ENCODE data around the gene IKZF3. TPM values are rescaled to one million over a fixed set of nuclear protein-coding genes. Genes with fewer than 3 reads are reported as not detected.

IKZF3 gene
- total RNA-seq, 2 experiments from 2014 or later = 39.7 to 39.9 TPM

- H3K4me1 Mint-ChIP-seq (ENCODE audit: low read depth) = peaks cover 29% of the 10 kb centered on the region
- H3K27me3 Mint-ChIP-seq = no peaks in the 10 kb centered on the region
- H3K4me3 Mint-ChIP-seq = no peak overlapping the region
- TF ChIP-seq CTCF (IDR thresholded peaks at IDR 0.05) = no peak
- DNase-seq (no peak), ATAC-seq (ENCODE audit: poor library complexity) (no peak)
- Histone ChIP-seq H3K4me1 (ENCODE audit: insufficient read depth, low read length) (peaks cover 20% of the 10 kb centered on the region), H3K27me3 (ENCODE audit: control insufficient read depth in 1 of 2, insufficient read depth in 2 of 2, low read length in 2 of 2) (no peaks in the 10 kb centered on the region), H3K36me3 (ENCODE audit: insufficient read depth, low read length) (no peaks in the 10 kb centered on the region), H3K9me3 (ENCODE audit: control insufficient read depth in 1 of 2, insufficient read depth in 1 of 2, low read length in 2 of 2) (peaks cover 0 to 5% of the 10 kb centered on the region in 2 experiments), H3K4me3 (ENCODE audit: low read length) (no peak overlapping the region), H3K27ac (ENCODE audit: low read depth in 1 of 2, low read length in 2 of 2) (no peak overlapping the region)
- H3K27ac Mint-ChIP-seq = no peak overlapping the region
- H3K9me3 Mint-ChIP-seq = no peaks in the 10 kb centered on the region
- ChIA-PET CTCF (interaction anchor here (1.3 kb wide), 1 partner anchor 247 kb away, joined by 4 read pairs; no protein-coding TSS in a partner anchor), POLR2A (interaction anchor here (1.6 kb wide), 1 partner anchor 109 kb away, joined by 4 read pairs; the partner anchor contains the start of gene PSMD3)
- H3K36me3 Mint-ChIP-seq (ENCODE audit: low read depth) = no peaks in the 10 kb centered on the region
- intact Hi-C loops (cut with DNase I, micrococcal nuclease) = loop anchor here (5.0 kb wide), 2 partner anchors 57 to 157 kb away; partner anchors contain the start of genes LRRC3C (in 1 of the 2) and ORMDL3 (in 1 of the 2)
Measured at GRCh38 chr17:39870776-39871175, 6.7 kb upstream of the IKZF3 start.

- no peak for TF ChIP-seq CTCF (IDR thresholded peaks at IDR 0.05)
- H3K4me1 ChIP-seq (ENCODE audit: insufficient read depth, low read length) = peaks cover 29% of the 10 kb centered on the region
- ChIA-PET POLR2A (interaction anchor here (0.9 kb wide), 1 partner anchor 92 kb away, joined by 3 read pairs; no protein-coding TSS in a partner anchor), CTCF (interaction anchor here (1.1 kb wide), 1 partner anchor 115 kb away, joined by 3 read pairs; no protein-coding TSS in a partner anchor)
- Mint-ChIP-seq H3K36me3 (ENCODE audit: low read depth) (peaks cover 10% of the 10 kb centered on the region), H3K27ac (peak overlapping the region; percentile 94), H3K4me3 (peak overlapping the region; percentile 67), H3K4me1 (ENCODE audit: low read depth) (peaks cover 50% of the 10 kb centered on the region), H3K9me3 (no peaks in the 10 kb centered on the region), H3K27me3 (no peaks in the 10 kb centered on the region)
- H3K27me3 ChIP-seq (ENCODE audit: control insufficient read depth in 1 of 2, insufficient read depth in 2 of 2, low read length in 2 of 2) = no peaks in the 10 kb centered on the region
- DNase-seq = peak in 1 of 14 experiments; percentile 31
- H3K9me3 ChIP-seq (ENCODE audit: control insufficient read depth in 1 of 2, insufficient read depth in 1 of 2, low read length in 2 of 2) = peaks cover 0 to 5% of the 10 kb centered on the region in 2 experiments
- no peaks in the 10 kb centered on the region for H3K36me3 ChIP-seq (ENCODE audit: insufficient read depth, low read length)
- no peak overlapping the region for H3K27ac ChIP-seq (ENCODE audit: low read depth in 1 of 2, low read length in 2 of 2)
- H3K4me3 ChIP-seq (ENCODE audit: low read length) = no peak overlapping the region
- intact Hi-C loops (cut with DNase I, micrococcal nuclease) = loop anchor here in 1 of 2 experiments (10.0 kb wide), 1 partner anchor 244 kb away; the partner anchor contains the start of gene PPP1R1B
- no peak for ATAC-seq (ENCODE audit: poor library complexity)
Measured at GRCh38 chr17:39868554-39868942, 4.4 kb upstream of the IKZF3 start.

GRCh38 chr17:39867880-39868553 is 3.9 kb upstream of the IKZF3 start, which contains the start of gene ZPBP2:
ZPBP2 (plus strand) TSS chr17:39868202; CDS start chr17:39868355, 153 bp downstream.
- H3K4me1 ChIP-seq (ENCODE audit: insufficient read depth, low read length) = peaks cover 29% of the 10 kb centered on the region
- intact Hi-C loops (cut with DNase I, micrococcal nuclease) = loop anchor here in 1 of 2 experiments (10.0 kb wide), 1 partner anchor 243 kb away; the partner anchor contains the start of gene PPP1R1B
- peaks cover 0 to 5% of the 10 kb centered on the region in 2 experiments for H3K9me3 ChIP-seq (ENCODE audit: control insufficient read depth in 1 of 2, insufficient read depth in 1 of 2, low read length in 2 of 2)
- peak within 1 kb of the TSS; percentile 81 for H3K4me3 Mint-ChIP-seq
- DNase-seq = peak in 12 of 14 experiments; percentile 16 to 83 (median 45)
- peak within 1 kb of the TSS; percentile 94 for H3K27ac Mint-ChIP-seq
- ChIA-PET POLR2A (interaction anchor here (0.5 to 1.0 kb wide), 5 partner anchors 58 to 113 kb away, joined by 3 to 6 read pairs (median 3); partner anchors contain the start of gene PSMD3), CTCF (interaction anchor here (1.1 kb wide), 1 partner anchor 114 kb away, joined by 3 read pairs; no protein-coding TSS in a partner anchor)
- no peak for TF ChIP-seq CTCF (IDR thresholded peaks at IDR 0.05)
- peak within 1 kb of the TSS; percentile 78 to 90 for H3K27ac ChIP-seq (ENCODE audit: low read depth in 1 of 2, low read length in 2 of 2)
- peaks cover 55% of the 10 kb centered on the region for H3K4me1 Mint-ChIP-seq (ENCODE audit: low read depth)
- H3K36me3 ChIP-seq (ENCODE audit: insufficient read depth, low read length) = no peaks in the 10 kb centered on the region
- H3K36me3 Mint-ChIP-seq (ENCODE audit: low read depth) = peaks cover 14% of the 10 kb centered on the region
- H3K4me3 ChIP-seq (ENCODE audit: low read length) = peak within 1 kb of the TSS; percentile 57
- no peaks in the 10 kb centered on the region for H3K27me3 ChIP-seq (ENCODE audit: control insufficient read depth in 1 of 2, insufficient read depth in 2 of 2, low read length in 2 of 2)
- peak; percentile 6 for ATAC-seq (ENCODE audit: poor library complexity)
- no peaks in the 10 kb centered on the region for H3K27me3 Mint-ChIP-seq
- no peaks in the 10 kb centered on the region for H3K9me3 Mint-ChIP-seq
